Tibial nerve (tissue), 3 donors: ENCODE results near the gene SIAH3.

ENCODE experiments used
- CTCF ChIP-seq, 5 experiments: fragments of 200-600 bp in 3 of 5; fragments of 450-650 bp in 2 of 5; sonication (generic) in 3 of 5; IDR thresholded peaks; one replicate each; pipeline ENCODE4 v1.5.1; 2016 to 2019; ENCODE audit warnings: antibody characterized with exemption in 5 of 5, mild to moderate bottlenecking in 3 of 5, moderate library complexity in 2 of 5
- POLR2A ChIP-seq, 2 donors: fragments of 450-650 bp; IDR thresholded peaks; one replicate each; pipeline ENCODE4 v1.6.1; 2017; ENCODE audit warnings: antibody characterized with exemption in 2 of 2, mild to moderate bottlenecking in 2 of 2, moderate library complexity in 2 of 2

GRCh38 chr13:45833242-45833641 lies 18.3 kb downstream of the SIAH3 start:
- TF ChIP-seq CTCF (IDR thresholded peaks at IDR 0.05) = no peak
- no peak for TF ChIP-seq POLR2A (IDR thresholded peaks at IDR 0.05)
